Endothelial cell (in vitro differentiated cells): ENCODE results near the gene KRT76. TPM values are rescaled to one million over a fixed set of nuclear protein-coding genes. Genes with fewer than 3 reads are reported as not detected.

Source experiments
- DNase-seq: peaks from one replicate; pipeline ENCODE4 v3.0.0; 2021; ENCODE audit warnings: low spot score
- H3K27ac Mint-ChIP-seq: one replicate; pipeline ENCODE4 v1.8.0; 2021; ENCODE audit warnings: mixed read lengths, inconsistent platforms; ENCODE audit not compliant: unreplicated experiment
- H3K27me3 Mint-ChIP-seq: one replicate; pipeline ENCODE4 v1.8.0; 2021; ENCODE audit warnings: mild to moderate bottlenecking, moderate library complexity, mixed read lengths, inconsistent platforms; ENCODE audit not compliant: unreplicated experiment
- H3K36me3 Mint-ChIP-seq: one replicate; pipeline ENCODE4 v1.8.0; 2021; ENCODE audit warnings: mild to moderate bottlenecking, low read depth, mixed read lengths, inconsistent platforms; ENCODE audit not compliant: unreplicated experiment
- H3K4me1 Mint-ChIP-seq: one replicate; pipeline ENCODE4 v1.8.0; 2021; ENCODE audit warnings: mild to moderate bottlenecking, mixed read lengths, inconsistent platforms; ENCODE audit not compliant: unreplicated experiment
- H3K4me3 Mint-ChIP-seq: one replicate; pipeline ENCODE4 v1.8.0; 2021; ENCODE audit warnings: mild to moderate bottlenecking, mixed read lengths, inconsistent platforms; ENCODE audit not compliant: unreplicated experiment
- H3K9me3 Mint-ChIP-seq: one replicate; pipeline ENCODE4 v1.8.0; 2021; ENCODE audit warnings: mixed read lengths, inconsistent platforms; ENCODE audit not compliant: unreplicated experiment
- CTCF ChIP-seq: fragments of 200-600 bp; sonication (generic); IDR thresholded peaks from one replicate; pipeline ENCODE4 v1.5.0; 2021; ENCODE audit warnings: antibody characterized with exemption; ENCODE audit not compliant: unreplicated experiment
- total RNA-seq: library from RNA; stranded (reverse); fragmentation: NEBNext Ultra II Directional; extraction: Animal tissue kit (Norgen Biotek cat#: 25700); gene quantifications from one replicate; pipeline ENCODE4 v1.2.1, GENCODE V29; 2021; ENCODE audit not compliant: unreplicated experiment

KRT76 gene
- total RNA-seq, 1 donor from 2014 or later = not detected

DNA sequence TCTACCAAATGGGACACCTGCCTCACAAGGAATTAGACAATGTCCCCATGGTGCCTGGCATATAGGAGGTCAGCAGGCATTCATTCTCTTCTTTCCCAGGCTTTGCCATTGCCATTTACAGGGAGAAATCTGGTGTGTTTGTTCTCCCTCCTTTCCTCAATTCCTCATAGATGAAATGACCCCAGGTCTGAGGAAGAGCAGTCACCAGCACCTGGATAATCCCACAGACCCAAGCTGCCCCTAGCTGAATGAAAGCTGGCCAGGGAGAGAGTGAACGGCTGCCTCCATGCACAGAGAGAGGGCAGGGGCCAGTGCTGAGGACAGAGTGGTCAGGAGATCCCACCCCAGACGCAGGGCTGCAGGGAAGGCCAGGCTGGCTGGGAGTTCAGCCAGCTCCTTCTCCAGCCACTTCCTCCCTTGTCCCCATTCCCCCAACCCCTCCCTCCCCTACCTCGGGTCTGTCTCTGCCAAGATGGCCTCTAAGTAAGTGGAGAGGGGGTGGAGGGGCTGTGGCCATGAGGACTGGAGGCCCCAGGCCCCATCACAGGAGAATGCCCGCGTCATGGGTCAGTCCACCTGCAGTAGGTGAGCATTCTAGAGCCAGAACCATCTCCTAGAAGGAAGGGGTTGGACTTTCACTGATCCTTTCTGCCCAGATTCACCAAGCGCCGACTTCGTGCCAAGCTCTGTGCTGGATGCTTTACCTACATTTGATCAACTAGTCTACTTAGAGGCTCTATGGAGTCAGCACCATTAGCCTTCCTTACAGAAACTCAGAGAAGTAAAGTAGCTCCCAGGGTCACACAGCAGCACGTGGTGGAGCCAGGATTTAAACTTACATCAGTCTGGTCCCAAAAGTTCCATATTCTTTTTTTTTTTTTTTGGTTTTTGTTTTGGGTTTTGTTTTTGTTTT, 38.8 kb upstream of the KRT76 start:
- no peaks in the 10 kb centered on the region for H3K9me3 Mint-ChIP-seq
- DNase-seq = no peak
- no peaks in the 10 kb centered on the region for H3K4me1 Mint-ChIP-seq
- peaks cover 6% of the 10 kb centered on the region for H3K27me3 Mint-ChIP-seq
- H3K36me3 Mint-ChIP-seq = no peaks in the 10 kb centered on the region
- H3K4me3 Mint-ChIP-seq = no peak overlapping the region
- H3K27ac Mint-ChIP-seq = no peak overlapping the region
- no peak for TF ChIP-seq CTCF

- H3K4me3 Mint-ChIP-seq = no peak overlapping the region
These were observed 38.0 kb upstream of the KRT76 start for GRCh38 chr12:52815161-52815560.

GRCh38 chr12:52814710-52815155, 37.6 kb upstream of the KRT76 start:
- Mint-ChIP-seq H3K27ac (no peak overlapping the region), H3K27me3 (peaks cover 3% of the 10 kb centered on the region), H3K4me1 (no peaks in the 10 kb centered on the region), H3K36me3 (no peaks in the 10 kb centered on the region), H3K4me3 (no peak overlapping the region), H3K9me3 (no peaks in the 10 kb centered on the region)
- TF ChIP-seq CTCF = no peak
- no peak for DNase-seq

More at GRCh38 chr12:52815161-52815560, 38.0 kb upstream of the KRT76 start:
- no peak overlapping the region for H3K27ac Mint-ChIP-seq
- H3K36me3 Mint-ChIP-seq = no peaks in the 10 kb centered on the region
- H3K27me3 Mint-ChIP-seq = peaks cover 3% of the 10 kb centered on the region
- no peak for DNase-seq
- H3K9me3 Mint-ChIP-seq = no peaks in the 10 kb centered on the region
- H3K4me1 Mint-ChIP-seq = no peaks in the 10 kb centered on the region
- TF ChIP-seq CTCF = no peak

GRCh38 chr12:52813885-52814709, 37.0 kb upstream of the KRT76 start, which contains the start of gene KRT4:
Gene KRT4 (minus strand): TSS chr12:52814116. CDS start chr12:52814058, 58 bp downstream.
- Mint-ChIP-seq H3K4me1 (no peaks in the 10 kb centered on the region), H3K27ac (no peak within 1 kb of the TSS), H3K36me3 (no peaks in the 10 kb centered on the region), H3K4me3 (no peak within 1 kb of the TSS), H3K27me3 (peaks cover 3% of the 10 kb centered on the region), H3K9me3 (no peaks in the 10 kb centered on the region)
- TF ChIP-seq CTCF = no peak
- no peak for DNase-seq
